ENCODE measurements around the gene ABHD4.
"Not testable (repeated sequence)": the region's sequence is repeated elsewhere in the genome, so short reads cannot be mapped to it uniquely, and the experiment has no call there.

DNA sequence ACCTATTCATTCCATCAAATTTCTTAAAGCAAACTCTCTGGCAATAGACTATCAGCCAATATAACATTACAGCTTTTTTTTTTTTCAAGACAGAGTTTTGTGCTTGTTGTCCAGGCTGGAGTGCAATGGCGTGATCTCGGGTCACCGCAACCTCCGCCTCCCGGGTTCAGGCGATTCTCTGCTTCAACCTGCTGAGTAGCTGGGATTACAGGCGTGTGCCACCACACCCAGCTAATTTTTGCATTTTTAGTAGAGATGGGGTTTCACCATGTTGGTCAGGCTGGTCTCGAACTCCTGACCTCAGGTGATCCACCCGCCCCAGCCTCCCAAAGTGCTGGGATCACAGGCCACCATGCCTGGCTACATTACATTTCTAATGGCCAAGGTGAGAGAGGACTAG is 31.8 kb upstream of the ABHD4 start:
- TF ChIP-seq, protein P1, sequence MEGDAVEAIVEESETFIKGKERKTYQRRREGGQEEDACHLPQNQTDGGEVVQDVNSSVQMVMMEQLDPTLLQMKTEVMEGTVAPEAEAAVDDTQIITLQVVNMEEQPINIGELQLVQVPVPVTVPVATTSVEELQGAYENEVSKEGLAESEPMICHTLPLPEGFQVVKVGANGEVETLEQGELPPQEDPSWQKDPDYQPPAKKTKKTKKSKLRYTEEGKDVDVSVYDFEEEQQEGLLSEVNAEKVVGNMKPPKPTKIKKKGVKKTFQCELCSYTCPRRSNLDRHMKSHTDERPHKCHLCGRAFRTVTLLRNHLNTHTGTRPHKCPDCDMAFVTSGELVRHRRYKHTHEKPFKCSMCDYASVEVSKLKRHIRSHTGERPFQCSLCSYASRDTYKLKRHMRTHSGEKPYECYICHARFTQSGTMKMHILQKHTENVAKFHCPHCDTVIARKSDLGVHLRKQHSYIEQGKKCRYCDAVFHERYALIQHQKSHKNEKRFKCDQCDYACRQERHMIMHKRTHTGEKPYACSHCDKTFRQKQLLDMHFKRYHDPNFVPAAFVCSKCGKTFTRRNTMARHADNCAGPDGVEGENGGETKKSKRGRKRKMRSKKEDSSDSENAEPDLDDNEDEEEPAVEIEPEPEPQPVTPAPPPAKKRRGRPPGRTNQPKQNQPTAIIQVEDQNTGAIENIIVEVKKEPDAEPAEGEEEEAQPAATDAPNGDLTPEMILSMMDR (conservative IDR thresholded peaks at IDR 0.05; ENCODE audit: low read depth, low read length) = not testable (repeated sequence)
- TF ChIP-seq EZH2 (IDR thresholded peaks at IDR 0.05; ENCODE audit: low read length, unreplicated experiment); EZH2phosphoT487 (IDR thresholded peaks at IDR 0.05; ENCODE audit: borderline replicate concordance, low read length): not testable (repeated sequence)
